NOMO-1 treated with dmso at 0.1 percent for 144 hours (cell line): Measurements from ENCODE around the gene KRTAP10-8.
"Not testable (repeated sequence)": the region's sequence is repeated elsewhere in the genome, so short reads cannot be mapped to it uniquely, and the experiment has no call there.

Source experiments
- DNase-seq: peaks from one replicate; lab custom pipeline; 2025; ENCODE audit not compliant: unreplicated experiment; lab: John Stamatoyannopoulos, UW

Gene KRTAP10-8

GRCh38 chr21:44579056-44579832, 32.6 kb upstream of the KRTAP10-8 start:
- DNase-seq, result no peak

GRCh38 chr21:44579833-44580144, 32.1 kb upstream of the KRTAP10-8 start:
- no peak for DNase-seq

GRCh38 chr21:44580231-44580821, 31.6 kb upstream of the KRTAP10-8 start, which contains the start of gene KRTAP10-5:
TSS of gene KRTAP10-5 (minus strand) at chr21:44580604. CDS start at chr21:44580578, 26 bp downstream.
- DNase-seq, result not testable (repeated sequence)

- no peak for DNase-seq
These were observed 30.7 kb upstream of the KRTAP10-8 start for GRCh38 chr21:44581158-44581557.

GRCh38 chr21:44582055-44582454, 29.8 kb upstream of the KRTAP10-8 start:
- DNase-seq, result no peak

- DNase-seq, result no peak
These were observed 28.6 kb upstream of the KRTAP10-8 start for GRCh38 chr21:44583089-44583799.

GRCh38 chr21:44583800-44584147, 28.1 kb upstream of the KRTAP10-8 start:
- DNase-seq, result no peak

GRCh38 chr21:44585892-44586291, 26.0 kb upstream of the KRTAP10-8 start:
- no peak for DNase-seq

GRCh38 chr21:44589094-44589493, 22.8 kb upstream of the KRTAP10-8 start:
- no peak for DNase-seq

GRCh38 chr21:44589586-44590305, 22.1 kb upstream of the KRTAP10-8 start:
- DNase-seq, result no peak

GRCh38 chr21:44590311-44590721, 21.6 kb upstream of the KRTAP10-8 start:
- no peak for DNase-seq

GRCh38 chr21:44590897-44591800, 20.7 kb upstream of the KRTAP10-8 start:
- not testable (repeated sequence) for DNase-seq

GRCh38 chr21:44591801-44592130, 20.1 kb upstream of the KRTAP10-8 start:
- not testable (repeated sequence) for DNase-seq

- DNase-seq, result no peak
These were observed 19.2 kb upstream of the KRTAP10-8 start, which contains the start of gene KRTAP10-6 for GRCh38 chr21:44592446-44593311. TSS of gene KRTAP10-6 (minus strand) at chr21:44592505. CDS start at chr21:44592484, 21 bp downstream.

- no peak for DNase-seq
These were observed 18.1 kb upstream of the KRTAP10-8 start for GRCh38 chr21:44593598-44594405.

GRCh38 chr21:44594406-44594916, 17.4 kb upstream of the KRTAP10-8 start:
- DNase-seq, result no peak

- no peak for DNase-seq
These were observed 16.4 kb upstream of the KRTAP10-8 start for GRCh38 chr21:44595524-44595923.

- no peak for DNase-seq
These were observed 15.7 kb upstream of the KRTAP10-8 start for GRCh38 chr21:44596068-44596725.
